ENCODE measurements around the gene PTX4.
A peak's percentile ranks its signal among the peaks of the same experiment; 100 is the strongest.
"Not testable (repeated sequence)": the region's sequence is repeated elsewhere in the genome, so short reads cannot be mapped to it uniquely, and the experiment has no call there.

PTX4 gene

GRCh38 chr16:1474082-1474795 is 14.5 kb downstream of the PTX4 start:
- DNase-seq (ENCODE audit: low read depth, low spot score): no peak
- no peak for TF ChIP-seq CTCF (IDR thresholded peaks at IDR 0.05; ENCODE audit: low read depth, low read length)
- peak overlapping the region; percentile 71 for H3K4me3 ChIP-seq (ENCODE audit: low read depth, low read length)
- in situ Hi-C loops (cut with HindIII; ENCODE audit: low sequenced_read_pairs): no loop called here

- no peak for DNase-seq (ENCODE audit: low read depth, low spot score)
- no peak overlapping the region for H3K4me3 ChIP-seq (ENCODE audit: low read depth, low read length)
- TF ChIP-seq CTCF (IDR thresholded peaks at IDR 0.05; ENCODE audit: low read depth, low read length): no peak
- in situ Hi-C loops (cut with HindIII; ENCODE audit: low sequenced_read_pairs): no loop called here
Measured at GRCh38 chr16:1472974-1473373, 15.8 kb downstream of the PTX4 start.

GRCh38 chr16:1471569-1472194 is 17.1 kb downstream of the PTX4 start:
- in situ Hi-C loops (cut with HindIII; ENCODE audit: low sequenced_read_pairs): no loop called here
- no peak overlapping the region for H3K4me3 ChIP-seq (ENCODE audit: low read depth, low read length)
- DNase-seq (ENCODE audit: low read depth, low spot score): no peak
- no peak for TF ChIP-seq CTCF (IDR thresholded peaks at IDR 0.05; ENCODE audit: low read depth, low read length)

- no peak for TF ChIP-seq CTCF (IDR thresholded peaks at IDR 0.05; ENCODE audit: low read depth, low read length)
- H3K4me3 ChIP-seq (ENCODE audit: low read depth, low read length): no peak overlapping the region
- in situ Hi-C loops (cut with HindIII; ENCODE audit: low sequenced_read_pairs): no loop called here
- no peak for DNase-seq (ENCODE audit: low read depth, low spot score)
Measured at GRCh38 chr16:1470481-1471251, 18.1 kb downstream of the PTX4 start.

GRCh38 chr16:1469693-1470201 is 19.0 kb downstream of the PTX4 start:
- no peak for TF ChIP-seq CTCF (IDR thresholded peaks at IDR 0.05; ENCODE audit: low read depth, low read length)
- in situ Hi-C loops (cut with HindIII; ENCODE audit: low sequenced_read_pairs): no loop called here
- DNase-seq (ENCODE audit: low read depth, low spot score): no peak
- H3K4me3 ChIP-seq (ENCODE audit: low read depth, low read length): no peak overlapping the region

- in situ Hi-C loops (cut with HindIII; ENCODE audit: low sequenced_read_pairs); DNase-seq (ENCODE audit: low read depth, low spot score): not testable (repeated sequence)
Measured at GRCh38 chr16:1469141-1469540, 19.6 kb downstream of the PTX4 start.

More at GRCh38 chr16:1469141-1469540, 19.6 kb downstream of the PTX4 start:
- not testable (repeated sequence) for H3K4me3 ChIP-seq (ENCODE audit: low read depth, low read length)

Measured in astrocyte of the spinal cord (primary cell).